CD4-positive, alpha-beta T cell treated with Interleukin-4 for 4 hours (primary cell): ENCODE results near the gene BCAS4.

ENCODE experiments used
- DNase-seq: peaks from one replicate; pipeline ENCODE4 v3.0.0-alpha.2; 2020

BCAS4 gene

DNA sequence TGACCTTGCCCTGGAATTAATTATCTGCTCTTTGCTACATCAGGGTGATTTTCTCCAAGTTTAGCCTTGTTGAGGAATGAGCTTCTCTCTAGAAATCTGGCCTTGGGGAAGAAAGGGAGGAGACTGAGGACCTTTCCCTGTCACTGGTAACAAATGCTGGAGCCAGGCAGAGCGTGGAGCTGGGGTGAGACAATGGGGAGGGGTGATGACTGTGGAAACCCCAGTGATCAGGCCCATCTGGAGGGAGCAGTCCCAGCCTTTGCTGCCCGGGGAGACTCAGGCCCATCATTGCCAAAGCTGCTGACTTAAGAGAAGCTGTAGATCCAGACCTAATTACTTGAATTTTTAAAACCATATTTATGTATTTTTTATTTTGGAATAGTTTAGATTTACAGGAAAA lies 31.3 kb downstream of the BCAS4 start:
- DNase-seq, result no peak

DNA sequence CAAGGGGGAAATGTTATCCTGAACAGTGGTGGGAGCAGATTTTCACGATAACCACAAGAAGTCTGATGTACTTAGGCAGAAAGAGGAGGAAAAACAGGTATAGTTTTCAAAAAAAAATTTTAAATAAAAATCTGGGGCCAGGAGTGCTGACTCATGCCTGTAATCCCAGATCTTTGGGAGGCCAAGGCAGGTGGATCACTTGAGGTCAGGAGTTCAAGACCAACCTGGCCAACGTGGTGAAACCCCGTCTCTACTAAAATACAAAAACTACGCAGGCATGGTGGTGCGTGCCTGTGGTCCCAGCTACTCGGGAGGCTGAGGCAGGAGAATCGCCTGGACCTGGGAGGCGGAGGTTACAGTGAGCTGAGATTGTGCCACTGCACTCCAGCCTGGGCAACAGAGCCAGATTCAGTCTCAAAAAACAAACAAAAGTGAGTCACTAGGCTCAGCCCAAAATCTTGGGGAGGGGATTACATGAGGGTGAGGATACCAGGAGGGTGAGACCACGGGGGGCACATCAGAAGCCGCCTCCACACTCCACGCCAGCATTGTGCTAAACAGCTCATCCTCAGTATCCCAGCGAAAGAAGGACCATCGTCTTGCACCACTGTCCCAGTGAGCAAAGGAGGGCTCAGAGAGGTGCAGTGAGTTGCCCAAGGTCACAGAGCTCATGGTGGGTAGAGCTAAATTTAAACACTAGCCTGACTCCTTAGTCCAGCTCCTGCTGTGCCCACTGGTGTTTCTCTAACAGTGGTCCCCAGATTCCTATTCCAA lies 33.7 kb downstream of the BCAS4 start:
- no peak for DNase-seq

- no peak for DNase-seq
Observed at GRCh38 chr20:50831622-50832021, 36.8 kb downstream of the BCAS4 start.

DNA sequence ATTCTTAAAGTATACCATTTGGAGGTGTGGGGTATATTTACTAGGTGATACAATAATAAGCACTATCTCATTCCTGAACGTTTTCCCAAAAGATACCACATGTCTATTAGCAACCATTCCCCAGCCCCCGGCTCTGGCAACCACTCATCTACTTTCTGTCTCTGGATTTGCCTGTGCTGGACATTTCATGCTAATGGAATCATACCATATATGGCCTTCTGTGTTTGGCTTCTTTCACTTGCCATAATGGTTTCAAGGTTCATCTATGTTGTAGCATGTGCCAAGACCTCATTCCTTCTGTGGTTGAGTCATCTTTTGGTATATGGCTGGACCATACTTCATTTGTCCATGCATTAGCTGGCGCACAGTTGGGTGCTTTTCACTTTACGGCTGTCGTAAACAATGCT lies 39.7 kb downstream of the BCAS4 start:
- DNase-seq, result no peak

- DNase-seq, result no peak
Observed at GRCh38 chr20:50837532-50838321, 42.9 kb downstream of the BCAS4 start.

- no peak for DNase-seq
Observed at GRCh38 chr20:50838322-50838625, 43.4 kb downstream of the BCAS4 start.

DNA sequence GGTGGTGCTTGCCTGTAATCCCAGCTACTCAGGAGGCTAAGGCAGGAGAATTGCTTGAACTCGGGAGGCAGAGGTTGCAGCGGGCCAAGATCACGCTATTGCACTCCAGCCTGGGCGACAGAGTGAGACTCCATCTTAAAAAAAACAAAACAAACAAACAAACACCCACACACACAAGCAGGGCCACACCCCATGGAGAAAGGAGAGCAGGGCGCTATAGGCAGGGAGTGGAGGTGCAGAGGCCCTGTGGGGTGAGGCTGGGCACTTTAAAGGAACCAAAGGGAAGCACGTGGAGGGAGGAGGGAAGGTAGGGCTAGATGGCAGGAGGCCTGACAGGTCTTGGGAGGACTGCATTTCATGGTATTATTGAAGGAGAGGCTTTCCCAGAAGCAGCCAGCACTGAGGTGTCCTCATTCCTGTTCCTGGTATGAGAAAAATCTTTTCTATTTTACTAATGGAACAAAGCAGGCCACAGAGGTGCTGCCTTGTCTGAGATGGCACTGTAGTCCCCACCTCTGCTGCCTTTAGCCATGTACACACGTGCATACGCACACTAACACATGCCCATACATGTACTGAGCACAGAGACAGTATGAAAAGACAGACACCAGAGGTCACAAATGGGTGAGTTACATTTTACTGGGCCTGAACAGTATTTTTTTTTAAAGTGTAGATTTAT lies 44.0 kb downstream of the BCAS4 start:
- DNase-seq, result no peak

DNA sequence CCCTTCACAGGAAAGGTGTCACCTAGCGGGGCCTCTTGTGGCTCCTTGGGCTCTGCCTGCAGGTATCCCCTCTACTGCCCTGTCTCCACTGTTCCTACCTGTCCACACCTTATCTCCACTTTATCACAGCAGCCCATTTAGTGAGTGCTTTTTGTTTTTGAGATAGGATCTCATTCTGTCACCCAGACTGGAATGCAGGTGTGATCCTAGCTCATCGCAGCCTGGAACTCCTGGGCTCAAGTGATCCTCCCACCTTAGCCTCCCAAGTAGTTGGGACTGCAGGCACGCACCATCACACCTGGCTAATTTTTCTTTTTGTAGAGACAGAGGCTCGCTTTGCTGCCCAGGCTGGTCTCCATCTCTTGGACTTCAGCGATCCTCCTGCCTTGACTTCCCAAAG lies 48.0 kb downstream of the BCAS4 start:
- DNase-seq, result no peak

GRCh38 chr20:50843331-50844276 lies 48.7 kb downstream of the BCAS4 start:
- DNase-seq, result no peak

GRCh38 chr20:50844430-50845100 lies 49.7 kb downstream of the BCAS4 start:
- peak; percentile 42 for DNase-seq

GRCh38 chr20:50845566-50846215 lies 50.8 kb downstream of the BCAS4 start:
- no peak for DNase-seq

DNA sequence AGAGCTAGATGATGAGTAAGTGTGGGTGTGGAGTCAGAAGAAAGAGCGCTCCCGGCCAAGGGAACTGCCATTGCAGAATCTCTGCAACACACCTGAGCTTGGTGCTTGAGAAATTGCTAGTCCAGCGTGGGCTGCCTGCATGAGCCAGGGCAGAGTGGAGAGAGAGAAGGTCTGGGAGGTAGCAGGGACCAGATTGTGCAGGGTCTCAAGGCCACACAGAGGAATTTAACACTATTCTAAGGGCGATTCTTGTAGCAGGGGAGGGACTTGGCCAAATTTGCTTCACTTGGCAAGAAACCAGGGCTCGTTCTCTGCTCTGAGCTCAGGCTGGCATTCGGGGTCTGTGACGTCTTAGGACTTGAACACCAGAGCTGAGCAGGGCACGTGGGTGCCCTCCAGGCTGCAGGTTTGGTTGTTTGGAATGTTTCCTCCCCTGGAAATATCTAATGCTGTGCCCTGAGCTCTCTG lies 53.5 kb downstream of the BCAS4 start:
- DNase-seq, result no peak

DNA sequence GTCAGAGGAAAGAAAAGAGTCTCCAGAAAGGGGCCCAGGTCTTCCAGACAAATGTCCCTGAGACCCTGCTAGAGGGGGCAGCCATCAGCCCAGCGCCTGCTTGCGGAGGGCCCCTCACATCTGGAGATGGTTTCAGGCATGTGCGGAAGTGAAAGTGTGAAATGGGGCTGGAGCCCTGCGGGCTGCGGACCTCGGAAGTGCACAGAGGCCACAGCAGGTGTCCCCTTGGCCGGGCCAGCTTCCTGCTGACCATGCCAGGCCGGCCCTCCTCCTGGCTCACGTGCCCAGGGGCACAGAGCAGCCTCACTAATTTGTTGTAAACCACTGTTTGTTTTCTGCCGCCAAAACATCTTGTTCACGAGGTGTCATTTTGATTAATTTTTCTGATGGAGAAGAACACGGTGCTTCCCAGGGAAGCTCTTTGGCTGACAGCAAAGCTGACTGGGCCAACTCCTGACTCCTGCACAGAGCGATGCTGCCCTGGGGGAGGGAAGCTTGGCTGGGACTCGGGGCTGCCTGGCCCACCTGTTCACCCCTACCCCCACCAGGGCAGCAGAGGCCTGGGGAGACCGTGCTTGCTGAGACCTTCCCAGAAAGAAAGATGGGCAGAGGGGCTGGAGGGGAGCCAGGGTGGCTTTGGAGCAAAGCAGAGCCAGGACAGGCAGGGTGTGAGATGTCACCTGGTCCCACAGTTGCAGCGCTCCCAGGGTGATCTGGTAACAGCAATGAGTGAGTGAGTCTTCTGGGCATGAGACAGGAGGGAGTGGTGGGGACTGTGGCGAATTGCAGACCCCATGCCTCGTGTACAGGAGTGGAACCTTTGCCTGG lies 54.2 kb downstream of the BCAS4 start:
- no peak for DNase-seq

DNA sequence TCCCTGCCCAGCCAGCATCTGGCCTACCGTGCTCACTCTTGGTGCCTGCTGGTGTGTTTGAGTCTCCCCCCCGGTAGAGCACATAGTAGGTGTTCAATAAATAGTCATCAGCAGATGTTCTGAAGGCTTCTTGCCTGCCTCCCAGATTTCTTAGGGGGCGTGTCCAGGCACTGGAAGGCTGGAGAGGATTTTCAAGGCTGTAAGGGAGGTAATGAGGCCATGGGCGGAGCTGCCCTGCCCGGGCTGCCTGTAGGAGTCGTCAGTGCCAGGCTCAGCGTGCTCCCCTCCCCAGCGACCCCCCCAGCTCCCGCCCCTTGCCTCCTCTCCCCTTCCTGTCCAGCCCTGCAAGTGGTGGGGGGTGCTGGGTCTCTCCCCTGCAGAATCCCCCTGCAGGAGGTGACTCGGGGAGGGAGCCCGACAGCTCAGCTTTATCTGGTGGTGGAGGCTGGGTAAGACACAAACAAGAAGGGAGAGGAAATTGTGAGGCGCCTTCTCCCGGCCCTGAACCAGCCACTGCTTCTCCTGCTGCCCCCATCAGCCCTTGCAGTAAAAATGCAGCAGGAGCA lies 55.9 kb downstream of the BCAS4 start:
- no peak for DNase-seq

- DNase-seq, result no peak
Observed at GRCh38 chr20:50852085-50852484, 57.2 kb downstream of the BCAS4 start.

DNA sequence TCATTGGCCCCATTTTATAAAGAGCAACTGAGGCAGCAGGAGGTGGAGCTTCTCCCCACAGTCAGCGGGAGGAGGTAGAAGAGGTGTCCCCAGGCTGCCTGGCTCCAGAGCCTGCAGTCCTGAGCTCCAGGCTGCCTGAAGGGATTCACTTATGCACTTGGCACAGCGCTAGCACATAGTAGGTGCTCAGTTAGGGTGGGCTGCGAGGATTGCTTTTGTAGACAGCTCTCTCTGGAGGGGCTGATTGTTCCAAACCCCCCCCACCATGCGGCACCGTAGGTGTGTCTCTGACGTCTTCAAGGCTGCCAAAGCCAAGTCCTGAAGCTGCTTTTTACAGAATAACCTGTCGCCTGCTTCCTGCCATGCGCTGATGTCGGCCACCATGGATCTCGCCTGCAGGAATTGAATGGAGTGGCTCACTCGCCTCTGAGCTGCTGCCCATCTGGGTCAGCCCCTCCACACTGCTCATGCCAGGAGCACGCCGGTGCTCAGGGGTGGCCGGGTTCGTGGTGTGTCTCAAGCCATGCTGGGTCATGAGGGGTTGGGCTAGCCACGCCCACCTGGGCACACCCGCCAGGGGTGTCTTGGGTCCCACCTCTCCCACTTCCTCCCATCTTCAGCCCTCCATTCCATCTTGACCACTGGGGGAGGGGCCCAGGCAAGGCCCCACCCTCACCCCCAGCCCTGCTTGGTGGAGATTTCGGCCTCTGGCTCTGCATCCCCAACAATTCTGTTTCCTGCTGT lies 59.8 kb downstream of the BCAS4 start:
- no peak for DNase-seq

DNA sequence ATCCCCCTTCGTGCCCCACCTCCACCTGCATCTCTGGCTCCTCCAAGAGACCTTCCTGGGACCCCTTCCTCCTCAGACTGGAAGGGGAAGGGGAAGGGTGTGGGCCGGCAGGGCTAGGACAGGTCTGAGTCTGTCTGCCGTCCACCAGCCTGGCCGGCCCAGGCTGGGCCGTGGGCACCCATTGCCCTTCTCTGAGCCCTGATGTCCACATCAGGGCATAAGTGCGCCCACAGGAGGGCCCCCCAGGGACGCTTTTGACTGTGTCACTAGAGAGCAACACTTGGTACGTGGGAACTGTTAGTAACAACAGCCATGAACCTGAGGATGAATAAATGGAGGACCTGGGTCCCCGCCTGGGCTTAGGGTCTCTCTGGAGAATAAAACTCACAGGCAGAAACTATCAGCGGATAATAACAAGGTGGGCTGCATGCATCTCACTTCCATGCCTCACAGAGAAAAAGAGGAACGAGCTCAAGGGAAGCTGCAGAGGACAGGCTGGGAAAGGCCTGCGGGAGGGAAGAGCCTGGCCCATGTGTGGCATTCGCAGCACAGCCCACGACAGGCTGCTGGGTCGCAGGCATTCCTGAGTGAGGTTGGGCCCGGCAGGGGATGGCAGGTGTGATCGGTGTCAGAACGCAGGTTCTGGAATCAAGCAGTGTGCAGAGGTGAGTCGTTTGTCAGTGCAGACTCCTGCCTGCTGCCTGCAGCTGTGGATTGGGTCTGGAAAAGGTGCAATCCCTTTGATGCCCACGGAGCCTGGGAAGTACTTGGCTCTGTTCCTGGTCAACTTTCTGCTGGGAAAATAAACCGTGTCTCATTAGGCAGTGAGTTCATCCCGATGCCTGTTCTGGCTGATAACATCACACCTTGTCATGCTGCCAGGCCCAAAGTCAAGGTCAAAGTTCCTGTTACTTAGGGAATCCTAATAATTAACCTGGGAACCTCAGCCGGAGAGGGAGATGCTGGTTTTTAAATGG lies 60.9 kb downstream of the BCAS4 start:
- DNase-seq, result no peak

DNA sequence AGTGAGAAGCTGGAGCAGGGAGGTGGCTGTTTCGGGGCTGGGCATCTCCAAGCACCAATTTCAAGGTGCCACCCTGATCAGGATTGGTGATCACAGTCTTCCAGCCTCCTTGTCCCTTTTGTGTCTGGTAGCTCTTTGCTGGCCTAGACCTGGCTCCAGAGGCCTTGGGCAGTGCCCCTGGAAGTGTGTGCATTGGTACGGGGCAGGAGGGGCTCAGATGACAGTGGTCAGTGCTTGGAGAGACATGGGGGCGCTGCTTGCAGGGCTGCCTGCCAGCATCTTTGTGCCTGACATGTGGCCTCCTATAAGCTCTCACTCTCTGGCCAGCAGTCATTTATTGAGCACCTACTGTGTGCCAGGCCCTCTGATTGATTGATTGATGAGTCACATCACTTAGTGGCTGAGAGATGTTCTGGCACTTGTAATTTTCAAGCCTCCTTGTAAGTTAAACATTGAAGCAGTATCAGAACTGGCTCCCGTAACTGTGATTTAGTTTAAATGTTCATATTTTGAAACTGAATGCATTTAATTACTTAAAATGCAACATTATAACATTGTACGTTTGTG lies 61.7 kb downstream of the BCAS4 start:
- DNase-seq, result no peak
